K562 (cell line): ENCODE measurements around the gene HMBS. TPM values are rescaled to one million over a fixed set of nuclear protein-coding genes. Genes with fewer than 3 reads are reported as not detected.

ENCODE experiments used
- ATAC-seq: fragments of 200-7000 bp; cut with Tn5 transposase; 3 replicates; pipeline ENCODE4 v1.9.1; 2020; ENCODE audit warnings: moderate library complexity
- BruUV-seq: library from RNA; stranded (reverse); fragments of 400-500 nt; replicated peaks from 2 replicates; lab custom pipeline; 2021; lab: Mats Ljungman, UMichigan
- CTCF ChIA-PET: fragments of 300-600 bp; formaldehyde crosslinking; extraction: SDS; loops from one replicate; lab custom pipeline; 2021; ENCODE audit warnings: low intra/inter-chr PET ratio; lab: Yijun Ruan, JAX
- POLR2A ChIA-PET: fragments of 300-600, 350-650 bp; sonication (Branson Sonifier 250); formaldehyde crosslinking; extraction: SDS; loops from one replicate; lab custom pipeline; 2021; ENCODE audit warnings: antibody characterized with exemption, inconsistent platforms; lab: Yijun Ruan, JAX
- DNase-seq, 4 experiments: peaks; one replicate each; pipeline versions ENCODE4 v3.0.0 to v3.0.0-alpha.2; 2011 to 2018; ENCODE audit warnings: low spot score in 3 of 4, mixed read lengths in 3 of 4; ENCODE audit errors: extremely low read depth in 1 of 4
- FAIRE-seq: peaks from 2 replicates; lab custom pipeline; 2011; peaks lifted over from hg19 to GRCh38; lab: Jason Lieb, UNC
- H2AFZ ChIP-seq: 2 replicates; pipeline ENCODE4 v1.6.0; 2011; ENCODE audit warnings: low read depth, low read length, control low read depth, inconsistent platforms
- H3K27ac ChIP-seq: fragments of 200-600 bp; 3 replicates; pipeline ENCODE4 v1.8.0; 2011; ENCODE audit warnings: low read depth, mild to moderate bottlenecking, control low read depth, inconsistent platforms, low read length, moderate library complexity, mixed read lengths; ENCODE audit errors: extremely low read depth
- H3K27me3 ChIP-seq, 2 experiments: fragments of 300-600 bp in 1 of 2; 2 replicates in 1 of 2; 3 replicates in 1 of 2; pipeline versions ENCODE4 v1.6.0 to v1.8.0; 2011; ENCODE audit warnings: inconsistent platforms in 2 of 2, low read length in 2 of 2, mild to moderate bottlenecking in 1 of 2, mixed read lengths in 1 of 2, moderate library complexity in 1 of 2; ENCODE audit not compliant: control insufficient read depth in 2 of 2, insufficient read depth in 2 of 2
- H3K36me3 ChIP-seq: fragments of 300-600 bp; 3 replicates; pipeline ENCODE4 v1.8.0; 2011; ENCODE audit warnings: mild to moderate bottlenecking, low read length, inconsistent platforms; ENCODE audit not compliant: control insufficient read depth, insufficient read depth
- H3K4me1 ChIP-seq, 2 experiments: fragments of 200-600 bp in 1 of 2; replicated peaks in 1 of 2; 2 replicates in 1 of 2; 3 replicates in 1 of 2; pipeline versions ENCODE4 v1.5.1 to v1.8.0; 2011; ENCODE audit warnings: inconsistent platforms in 2 of 2, low read length in 2 of 2, mild to moderate bottlenecking in 1 of 2, mixed read lengths in 1 of 2, moderate library complexity in 1 of 2; ENCODE audit not compliant: control insufficient read depth in 2 of 2, insufficient read depth in 2 of 2
- H3K4me2 ChIP-seq: 2 replicates; pipeline ENCODE4 v1.6.1; 2011; ENCODE audit warnings: low read length, control low read depth, inconsistent platforms, mixed read lengths; ENCODE audit not compliant: insufficient read depth
- H3K4me3 ChIP-seq: fragments of 200-600 bp; sonication (generic), shearing (Covaris generic); 2 replicates; pipeline ENCODE4 v1.5.1; 2016; ENCODE audit warnings: control low read depth, inconsistent platforms
- H3K79me2 ChIP-seq: fragments of 200-600 bp; 3 replicates; pipeline ENCODE4 v1.8.0; 2011; ENCODE audit warnings: low read length, inconsistent platforms; ENCODE audit not compliant: control insufficient read depth, insufficient read depth
- H3K9ac ChIP-seq, 2 experiments: 2 replicates each; pipeline versions ENCODE4 v1.6.0 to v1.6.1; 2011; ENCODE audit warnings: low read depth in 2 of 2, low read length in 2 of 2, control low read depth in 1 of 2, inconsistent platforms in 1 of 2, mild to moderate bottlenecking in 1 of 2, mixed read lengths in 1 of 2; ENCODE audit not compliant: insufficient read depth in 1 of 2
- H3K9me1 ChIP-seq: one replicate; pipeline ENCODE4 v1.6.0; 2011; ENCODE audit warnings: inconsistent platforms, mild to moderate bottlenecking, low read length, moderate library complexity; ENCODE audit not compliant: control insufficient read depth, insufficient read depth
- H3K9me3 ChIP-seq: replicated peaks from 2 replicates; pipeline ENCODE4 v1.5.1; 2011; ENCODE audit warnings: low read depth, low read length, inconsistent platforms; ENCODE audit not compliant: control insufficient read depth, insufficient read depth
- H4K20me1 ChIP-seq: replicated peaks from 2 replicates; pipeline ENCODE4 v1.6.1; 2011; ENCODE audit warnings: low read length, inconsistent platforms, mixed read lengths; ENCODE audit not compliant: control insufficient read depth, insufficient read depth
- DACH1 ChIP-seq: fragments of 450-650 bp; IDR thresholded peaks from 2 replicates; pipeline ENCODE4 v1.6.1; 2018; ENCODE audit not compliant: partially characterized antibody
- FOXA1 ChIP-seq: fragments of 450-650 bp; IDR thresholded peaks from 2 replicates; pipeline ENCODE4 v1.6.1; 2016; ENCODE audit warnings: mild to moderate bottlenecking, borderline replicate concordance
- PHF8 ChIP-seq: fragments of 200-600 bp; sonication (generic); IDR thresholded peaks from 2 replicates; pipeline ENCODE4 v1.6.1; 2012; ENCODE audit warnings: mixed run types, mild to moderate bottlenecking, inconsistent platforms, low read length, moderate library complexity, borderline replicate concordance
- PTBP1 ChIP-seq: fragments of 200-400 bp; formaldehyde crosslinking; IDR thresholded peaks from 2 replicates; pipeline ENCODE4 v1.6.1; 2017; ENCODE audit warnings: low read depth, low read length
- ZNF212 ChIP-seq: fragments of 450-650 bp; formaldehyde crosslinking; IDR thresholded peaks from 2 replicates; pipeline ENCODE4 v1.4.0; 2020; ENCODE audit warnings: mild to moderate bottlenecking
- WGBS: fragments of 100-300 bp; shearing (Covaris generic); methylation state at CpG from one replicate; pipeline ENCODE4 v1.1.6; 2016; ENCODE audit warnings: low coverage, mixed read lengths; ENCODE audit not compliant: insufficient coverage; ENCODE audit errors: missing lambda C conversion rate; 5-methylcytosine and 5-hydroxymethylcytosine counted together
- in situ Hi-C: fragments of 300-500 bp; cut with MboI; formaldehyde crosslinking; loops from 4 replicates; pipeline ENCODE4 v1.15.0; 2018; ENCODE audit warnings: inconsistent platforms, mixed read lengths
- intact Hi-C: fragments of 100-400 bp; cut with micrococcal nuclease; formaldehyde crosslinking; loops from 2 replicates; pipeline ENCODE4 v1.14.2; 2022
- polyA plus RNA-seq, 8 experiments: library from polyadenylated mRNA; depleted of rRNA in 4 of 8; stranded (reverse) in 5 of 8; unstranded in 3 of 8; fragments of >200 nt; fragmentation: Nextera tagmentation in 2 of 8; fragmentation: Illumina TruSeq in 1 of 8; extraction: Ambion mirVana in 2 of 8; extraction: Trizol in 1 of 8; gene quantifications; 2 replicates each; pipeline versions ENCODE4 v1.2.1 to v1.2.3, GENCODE V29; 2011 to 2014; ENCODE audit warnings: inconsistent platforms in 1 of 8, missing spikeins in 1 of 8
- total RNA-seq, 7 experiments: library from RNA; depleted of rRNA in 6 of 7; stranded (reverse); fragments of >200 nt in 6 of 7; fragmentation: Illumina TruSeq in 2 of 7; extraction: Trizol in 2 of 7; gene quantifications; 2 replicates each; pipeline versions ENCODE4 v1.2.1 to v1.2.3, GENCODE V29; 2011 to 2021; ENCODE audit warnings: low replicate concordance in 1 of 7
- TF ChIP-seq, protein P1 (sequence below), 3 experiments: fragments of 200-800 bp in 1 of 3; sonication (Bioruptor generic) in 1 of 3; sonication (generic) in 1 of 3; formaldehyde crosslinking in 1 of 3; IDR thresholded peaks; 2 replicates each; pipeline versions ENCODE4 v1.6.1 to v1.8.0; 2016 to 2022; ENCODE audit warnings: mild to moderate bottlenecking in 2 of 3, missing compliant biosample characterization in 2 of 3, missing genetic modification characterization in 2 of 3, missing genetic modification reagents in 1 of 3

HMBS gene
- total and polyA plus RNA-seq, 9 of the 15 experiments (the other 6 are each of a cell fraction or from before 2014, with no cell fraction given): 56.9 to 385 (median 286) TPM

- TF ChIP-seq, protein P1, sequence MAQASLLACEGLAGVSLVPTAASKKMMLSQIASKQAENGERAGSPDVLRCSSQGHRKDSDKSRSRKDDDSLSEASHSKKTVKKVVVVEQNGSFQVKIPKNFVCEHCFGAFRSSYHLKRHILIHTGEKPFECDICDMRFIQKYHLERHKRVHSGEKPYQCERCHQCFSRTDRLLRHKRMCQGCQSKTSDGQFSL (CRISPR knock-in tag; IDR thresholded peaks at IDR 0.05): no peak
- TF ChIP-seq, protein P1 (tag; IDR thresholded peaks at IDR 0.05): no peak
- TF ChIP-seq PHF8: peak; percentile 60; the same call in 1 of the 2 replicates
- no peak for TF ChIP-seq PTBP1
Observed at GRCh38 chr11:119100994-119101758, 16.5 kb downstream of the HMBS start (continued).

DNA sequence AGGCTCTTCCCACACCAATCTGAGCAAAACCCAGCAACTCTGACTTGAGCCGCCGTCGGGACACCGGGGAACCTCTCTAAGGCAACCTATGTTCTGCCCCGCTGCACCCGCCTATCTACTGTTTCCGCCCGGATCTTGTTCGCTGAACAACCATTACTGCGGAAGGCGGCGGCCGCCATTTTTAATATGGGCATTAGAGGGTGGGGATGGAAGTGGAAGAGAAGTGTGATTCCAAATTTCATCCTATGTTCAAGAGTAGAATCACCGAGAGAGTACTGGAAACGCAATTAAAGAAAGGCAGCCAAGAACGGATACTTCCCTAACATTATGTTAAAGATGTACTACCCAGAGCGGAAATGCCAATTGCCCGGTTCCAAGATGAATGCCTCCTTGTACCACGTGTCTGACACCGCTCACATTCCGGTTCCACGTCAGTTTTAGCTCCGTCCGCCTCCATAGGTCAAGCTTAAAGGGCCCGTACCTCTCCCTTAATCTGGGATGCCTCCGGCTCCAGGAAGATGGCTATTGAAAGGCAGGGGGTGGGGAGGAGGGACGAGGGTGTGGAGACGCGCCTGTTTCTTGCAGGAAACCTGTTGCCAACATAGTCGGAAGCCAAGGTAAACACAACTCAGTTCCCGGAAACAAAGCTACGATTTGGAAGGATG lies 17.2 kb downstream of the HMBS start, which contains the start of gene DPAGT1:
DPAGT1 (minus strand) TSS at position 95 of the 665 bp plus-strand sequence. CDS start 198 bp downstream, outside the sequence.
- FAIRE-seq (peak; percentile 96), ATAC-seq (peak; percentile 88), DNase-seq (peak; percentile 60 to 96 (median 74))
- peak within 1 kb of the TSS; percentile 96 for H3K4me2 ChIP-seq
- ChIA-PET CTCF (interaction anchor here (0.7 to 1.4 kb wide), 2 partner anchors 95 to 221 kb away, joined by 3 to 5 read pairs; no protein-coding TSS in a partner anchor), POLR2A (interaction anchor here (0.6 to 1.7 kb wide), 14 partner anchors 8 to 261 kb away, joined by 3 to 11 read pairs (median 4); partner anchors contain the start of genes HMBS and VPS11)
- H2AFZ ChIP-seq: peak within 1 kb of the TSS; percentile 95
- H3K9me1 ChIP-seq: no peaks in the 10 kb centered on the region
- WGBS: under 1% methylated on average over 32 of the region's 32 CpGs
- H3K4me3 ChIP-seq: peak within 1 kb of the TSS; percentile 79
- in situ Hi-C loops (loop anchor here (5.0 kb wide), 1 partner anchor 95 kb away; no protein-coding TSS in a partner anchor), intact Hi-C loops (loop anchor here (2.0 to 5.0 kb wide), 6 partner anchors 19 to 221 kb away; partner anchors contain the start of genes HINFP, RPS25, SLC37A4 and TRAPPC4)
- peaks cover 36 to 39% of the 10 kb centered on the region in 2 experiments for H3K4me1 ChIP-seq
- BruUV-seq: no TSS peak
- H3K9me3 ChIP-seq: no peaks in the 10 kb centered on the region
- no peaks in the 10 kb centered on the region for H4K20me1 ChIP-seq
- H3K27me3 ChIP-seq: no peaks in the 10 kb centered on the region
- H3K36me3 ChIP-seq: peaks cover 30% of the 10 kb centered on the region
- peak within 1 kb of the TSS; percentile 99 for H3K27ac ChIP-seq
- H3K79me2 ChIP-seq: peaks cover 37% of the 10 kb centered on the region
- peak within 1 kb of the TSS; percentile 94 to 96 for H3K9ac ChIP-seq
- TF ChIP-seq FOXA1: no peak
- peak; percentile 50 for TF ChIP-seq DACH1
- no peak for TF ChIP-seq ZNF212 (CRISPR knock-in tag)
